Measurements from ENCODE around the gene DUOX2.

- TF ChIP-seq POLR2A (IDR thresholded peaks at IDR 0.05) (no peak), CTCF (IDR thresholded peaks at IDR 0.05) (no peak), POLR2AphosphoS5 (IDR thresholded peaks at IDR 0.05; ENCODE audit: insufficient read depth in 1 of 2, low read depth in 1 of 2) (no peak)
These were observed 2.1 kb upstream of the DUOX2 start for GRCh38 chr15:45116006-45116481.
